ENCODE results near the gene ZKSCAN3. TPM values are rescaled to one million over a fixed set of nuclear protein-coding genes. Genes with fewer than 3 reads are reported as not detected.

Gene ZKSCAN3
- total and polyA plus RNA-seq, 10 of the 15 experiments (the other 5 are each of a cell fraction or from before 2014, with no cell fraction given), result 0.86 to 4.3 (median 3.1) TPM

- TF ChIP-seq USF1 (IDR thresholded peaks at IDR 0.05; ENCODE audit: borderline replicate concordance, extremely low read length, insufficient read depth, low read depth, low read length), result no peak
- TF ChIP-seq PRDM15 (CRISPR knock-in tag; IDR thresholded peaks at IDR 0.05), result no peak
- TF ChIP-seq NR2C2 (IDR thresholded peaks at IDR 0.05; ENCODE audit: borderline replicate concordance, control insufficient read depth, insufficient read length, low read depth), result no peak
- no peak for TF ChIP-seq TCF7 (IDR thresholded peaks at IDR 0.05; ENCODE audit: borderline replicate concordance)
- TF ChIP-seq KAT2A (conservative IDR thresholded peaks at IDR 0.05; ENCODE audit: control insufficient read depth, low read depth, low read length), result no peak
- no peak for TF ChIP-seq KDM1A (IDR thresholded peaks at IDR 0.05; ENCODE audit: borderline replicate concordance)
- no peak for TF ChIP-seq SREBF2 (IDR thresholded peaks at IDR 0.05; ENCODE audit: low read length)
- 0 out of 2 replicates have a peak, but pooled peaks have one; percentile 17 for TF ChIP-seq NFIC (IDR thresholded peaks at IDR 0.05; ENCODE audit: low read depth, low read length)
Measured at GRCh38 chr6:28371706-28372451, 22.1 kb downstream of the ZKSCAN3 start (continued).

Data from GM12878 (cell line).